A549 (cell line): ENCODE measurements around the gene SYT1. TPM values are rescaled to one million over a fixed set of nuclear protein-coding genes. Genes with fewer than 3 reads are reported as not detected.

Experiments used
- ATAC-seq, 2 experiments: fragments of 200-7000 bp in 1 of 2; fragments of >200 bp in 1 of 2; cut with Nextera tagmentation in 1 of 2; cut with Tn5 transposase in 1 of 2; 3 replicates each; pipeline versions ENCODE4 v1.8.0 to v1.9.1; 2018 to 2020; ENCODE audit warnings: mild to moderate bottlenecking in 1 of 2, moderate library complexity in 1 of 2
- CTCF ChIA-PET: fragments of 300-600 bp; sonication (Branson Sonifier 250); formaldehyde crosslinking; extraction: SDS; loops from one replicate; lab custom pipeline; 2021; ENCODE audit warnings: antibody characterized with exemption, inconsistent platforms; lab: Yijun Ruan, JAX
- POLR2A ChIA-PET: fragments of 350-600 bp; formaldehyde crosslinking; extraction: SDS; loops from one replicate; lab custom pipeline; 2021; ENCODE audit warnings: antibody characterized with exemption, inconsistent platforms; lab: Yijun Ruan, JAX
- DNase-seq, 2 experiments: peaks; one replicate each; pipeline versions ENCODE4 v3.0.0 to v3.0.0-alpha.2; 2011 to 2016; ENCODE audit warnings: low read depth in 1 of 2, low spot score in 1 of 2
- FAIRE-seq: peaks from 2 replicates; lab custom pipeline; 2011; peaks lifted over from hg19 to GRCh38; lab: Jason Lieb, UNC
- H3K27ac ChIP-seq, 2 experiments: fragments of >200 bp; sonication (Bioruptor Twin); formaldehyde crosslinking; 3 replicates each; pipeline ENCODE4 v1.5.1; 2016 to 2017
- H3K4me1 ChIP-seq: fragments of >200 bp; sonication (Bioruptor Twin); formaldehyde crosslinking; 3 replicates; pipeline ENCODE4 v1.6.1; 2016
- H3K4me2 ChIP-seq: fragments of >200 bp; sonication (Bioruptor Twin); formaldehyde crosslinking; 3 replicates; pipeline ENCODE4 v1.6.1; 2016
- H3K4me3 ChIP-seq: fragments of >200 bp; sonication (Bioruptor Twin); formaldehyde crosslinking; 3 replicates; pipeline ENCODE4 v1.5.1; 2016
- H3K9me3 ChIP-seq: fragments of >200 bp; sonication (Bioruptor Twin); formaldehyde crosslinking; 3 replicates; pipeline ENCODE4 v1.6.1; 2016
- CBX2 ChIP-seq: fragments of 200-600 bp; sonication (generic); IDR thresholded peaks from 2 replicates; pipeline ENCODE4 v1.6.1; 2016; ENCODE audit warnings: low read depth, mild to moderate bottlenecking, borderline replicate concordance
- CHD4 ChIP-seq: fragments of 200-600 bp; sonication (generic); IDR thresholded peaks from 2 replicates; pipeline ENCODE4 v1.6.1; 2016; ENCODE audit warnings: antibody characterized with exemption, mild to moderate bottlenecking, borderline replicate concordance
- EHF ChIP-seq: fragments of 250-450 bp; sonication (Bioruptor Pico); IDR thresholded peaks from 2 replicates; pipeline ENCODE4 v1.5.0; 2020; ENCODE audit warnings: mild to moderate bottlenecking
- EP300 ChIP-seq, 2 experiments: fragments of >200 bp; sonication (Bioruptor Twin); formaldehyde crosslinking; IDR thresholded peaks; 2 replicates in 1 of 2; 3 replicates in 1 of 2; pipeline ENCODE4 v1.6.1; 2016 to 2017
- ESRRA ChIP-seq: fragments of 150-350 bp; IDR thresholded peaks from 2 replicates; pipeline ENCODE4 v1.6.1; 2014; ENCODE audit warnings: mild to moderate bottlenecking, low read length, borderline replicate concordance
- FOSB ChIP-seq: fragments of 250-450 bp; sonication (Bioruptor Pico); IDR thresholded peaks from 2 replicates; pipeline ENCODE4 v1.5.0; 2020; ENCODE audit warnings: mild to moderate bottlenecking, moderate library complexity
- GATA3 ChIP-seq: IDR thresholded peaks from 2 replicates; pipeline ENCODE4 v1.6.1; 2012; ENCODE audit warnings: borderline replicate concordance
- HDAC2 ChIP-seq: fragments of 200-600 bp; sonication (generic); IDR thresholded peaks from 2 replicates; pipeline ENCODE4 v1.6.1; 2016
- HES2 ChIP-seq: fragments of >200 bp; sonication (Bioruptor Twin); formaldehyde crosslinking; IDR thresholded peaks from 2 replicates; pipeline ENCODE4 v1.6.1; 2016
- HOXB13 ChIP-seq: fragments of 250-450 bp; sonication (Bioruptor Pico); IDR thresholded peaks from 2 replicates; pipeline ENCODE4 v1.5.0; 2020; ENCODE audit warnings: low read depth, mild to moderate bottlenecking, moderate library complexity
- JUNB ChIP-seq: fragments of >200 bp; sonication (Bioruptor Twin); formaldehyde crosslinking; IDR thresholded peaks from 2 replicates; pipeline ENCODE4 v1.6.1; 2016
- MYC ChIP-seq: IDR thresholded peaks from 2 replicates; pipeline ENCODE4 v1.6.1; 2012; ENCODE audit warnings: mild to moderate bottlenecking, inconsistent platforms, low read length, improper control_type of control experiment, borderline replicate concordance
- NFE2L2 ChIP-seq: fragments of 150-350 bp; conservative IDR thresholded peaks from 2 replicates; pipeline ENCODE4 v1.6.1; 2014; ENCODE audit warnings: low read length
- NPAS2 ChIP-seq: fragments of 250-450 bp; sonication (Bioruptor Pico); IDR thresholded peaks from 2 replicates; pipeline ENCODE4 v1.8.0; 2022; ENCODE audit warnings: mild to moderate bottlenecking, moderate library complexity, borderline replicate concordance
- RAD21 ChIP-seq, 2 experiments: fragments of >200 bp in 1 of 2; sonication (Bioruptor Twin) in 1 of 2; formaldehyde crosslinking in 1 of 2; IDR thresholded peaks in 1 of 2; conservative IDR thresholded peaks in 1 of 2; 2 replicates in 1 of 2; 3 replicates in 1 of 2; pipeline ENCODE4 v1.6.1; 2012 to 2018; ENCODE audit warnings: inconsistent platforms in 1 of 2
- RCOR1 ChIP-seq: fragments of 150-350 bp; IDR thresholded peaks from 2 replicates; pipeline ENCODE4 v1.6.1; 2014; ENCODE audit warnings: antibody characterized with exemption, low read length, low read depth
- REST ChIP-seq: fragments of 200-600 bp; sonication (generic); IDR thresholded peaks from 2 replicates; pipeline ENCODE4 v1.6.1; 2016; ENCODE audit warnings: antibody characterized with exemption, mild to moderate bottlenecking, moderate library complexity
- SMC3 ChIP-seq: fragments of >200 bp; sonication (Bioruptor Twin); formaldehyde crosslinking; IDR thresholded peaks from 3 replicates; pipeline ENCODE4 v1.6.1; 2018; ENCODE audit warnings: inconsistent platforms
- ZNF302 ChIP-seq: fragments of 250-450 bp; sonication (Bioruptor Pico); IDR thresholded peaks from 2 replicates; pipeline ENCODE4 v1.9.0; 2021; ENCODE audit warnings: inconsistent platforms, mild to moderate bottlenecking, moderate library complexity
- WGBS: methylation state at CpG from one replicate; pipeline ENCODE4 v1.1.6; 2017; ENCODE audit errors: missing lambda C conversion rate; 5-methylcytosine and 5-hydroxymethylcytosine counted together
- polyA plus RNA-seq, 4 experiments: library from polyadenylated mRNA; depleted of rRNA in 3 of 4; stranded (reverse); fragments of >200 nt; fragmentation: RNase III in 1 of 4; extraction: RNeasy Plus Mini Kit Qiagen cat#74134 plus additional on column Dnase treatment in 1 of 4; gene quantifications; 2 replicates in 3 of 4; 3 replicates in 1 of 4; pipeline ENCODE4 v1.2.3, GENCODE V29; 2011 to 2017

Gene SYT1
- polyA plus RNA-seq, 2 of the 4 experiments (the other 2 are of a cell fraction): 11.7 to 39.6 TPM

- no peaks in the 10 kb centered on the region for H3K9me3 ChIP-seq
- no peak overlapping the region for H3K4me2 ChIP-seq
- no peak overlapping the region for H3K4me3 ChIP-seq
- no peak for ATAC-seq
- 68% methylated on average over 4 of the region's 4 CpGs for WGBS
- FAIRE-seq: no peak
- TF ChIP-seq FOSB (no peak), RAD21 (conservative IDR thresholded peaks at IDR 0.05 in 1 of 2, IDR thresholded peaks at IDR 0.05 in 1 of 2) (no peak), ZNF302 (CRISPR knock-in tag) (no peak), SMC3 (no peak), JUNB (no peak), HES2 (no peak), CBX2 (no peak), ESRRA (no peak), HOXB13 (no peak), EP300 (IDR thresholded peaks at IDR 0.05) (no peak), GATA3 (no peak)
- H3K27ac ChIP-seq: no peak overlapping the region
- H3K4me1 ChIP-seq: peaks cover 10% of the 10 kb centered on the region
- POLR2A ChIA-PET: no interaction called here
- no peak for DNase-seq
- CTCF ChIA-PET: interaction anchor here (0.9 to 1.4 kb wide), 2 partner anchors 11 kb away, joined by 3 to 4 read pairs; no protein-coding TSS in a partner anchor
Observed at GRCh38 chr12:79384551-79384950, 520.0 kb downstream of the SYT1 start.

GRCh38 chr12:79388011-79388410 lies 523.4 kb downstream of the SYT1 start:
- ChIA-PET POLR2A (no interaction called here), CTCF (interaction anchor here (1.3 kb wide), 1 partner anchor 917 kb away, joined by 3 read pairs; no protein-coding TSS in a partner anchor)
- no peak overlapping the region for H3K4me2 ChIP-seq
- H3K4me1 ChIP-seq: no peaks in the 10 kb centered on the region
- H3K9me3 ChIP-seq: no peaks in the 10 kb centered on the region
- DNase-seq: no peak
- peak; percentile 23 for FAIRE-seq
- WGBS: 73% methylated on average over 1 of the region's 1 CpG
- ATAC-seq: no peak
- no peak overlapping the region for H3K4me3 ChIP-seq
- H3K27ac ChIP-seq: no peak overlapping the region
- no peak for TF ChIP-seq EHF

- 93% methylated on average over 2 of the region's 2 CpGs for WGBS
- Histone ChIP-seq H3K4me1 (no peaks in the 10 kb centered on the region), H3K4me3 (no peak overlapping the region), H3K9me3 (no peaks in the 10 kb centered on the region), H3K4me2 (no peak overlapping the region), H3K27ac (no peak overlapping the region)
- POLR2A ChIA-PET: no interaction called here
- TF ChIP-seq NPAS2 (CRISPR knock-in tag): no peak
- TF ChIP-seq ZNF302 (CRISPR knock-in tag): no peak
- no peak for TF ChIP-seq RCOR1
- TF ChIP-seq EP300 (IDR thresholded peaks at IDR 0.05): no peak
- TF ChIP-seq REST: no peak
- TF ChIP-seq MYC: no peak
- TF ChIP-seq HDAC2: no peak
- no peak for TF ChIP-seq NFE2L2
- TF ChIP-seq CHD4: no peak
- no peak for TF ChIP-seq GATA3
- CTCF ChIA-PET: no interaction called here
- DNase-seq (no peak), FAIRE-seq (no peak), ATAC-seq (no peak)
Observed at GRCh38 chr12:79393842-79394241, 529.3 kb downstream of the SYT1 start.
